Measurements from ENCODE around the gene GPR15LG.

Gene GPR15LG

DNA sequence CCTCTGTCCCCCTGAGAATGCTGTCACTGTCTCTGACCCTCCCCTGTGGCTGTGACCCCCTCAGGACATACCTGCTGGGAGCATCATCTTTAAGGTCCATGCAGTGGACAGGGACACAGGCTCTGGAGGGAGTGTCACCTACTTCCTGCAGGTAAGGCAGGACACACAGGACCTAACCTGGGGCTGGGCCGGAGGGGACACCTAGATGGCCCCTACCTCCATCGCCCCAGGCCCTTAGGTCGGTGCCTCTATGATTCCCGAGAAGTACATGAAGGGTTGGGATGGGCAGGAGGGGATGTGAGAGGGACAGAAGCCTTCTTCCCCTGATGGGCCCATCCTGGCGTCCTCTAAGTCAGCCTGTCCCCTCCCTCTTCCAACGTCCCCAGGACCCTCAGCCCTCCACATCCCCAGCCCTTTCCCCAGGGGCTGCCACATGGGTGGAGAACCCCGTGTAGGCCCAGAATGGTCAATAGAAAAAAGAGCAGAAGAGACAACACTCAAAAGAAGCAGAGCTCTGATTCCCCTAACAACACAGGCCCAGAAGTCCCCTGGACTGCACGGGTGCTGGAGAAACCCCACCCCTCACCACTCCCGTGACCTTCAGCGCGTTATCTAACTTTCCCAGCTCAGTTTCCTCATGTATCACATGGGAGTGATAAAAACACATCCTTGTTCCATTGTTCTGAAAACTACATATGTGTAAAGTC is 27.1 kb downstream of the GPR15LG start:
- H2AFZ ChIP-seq (ENCODE audit: insufficient read depth, low read length, poor library complexity): no peak overlapping the region

DNA sequence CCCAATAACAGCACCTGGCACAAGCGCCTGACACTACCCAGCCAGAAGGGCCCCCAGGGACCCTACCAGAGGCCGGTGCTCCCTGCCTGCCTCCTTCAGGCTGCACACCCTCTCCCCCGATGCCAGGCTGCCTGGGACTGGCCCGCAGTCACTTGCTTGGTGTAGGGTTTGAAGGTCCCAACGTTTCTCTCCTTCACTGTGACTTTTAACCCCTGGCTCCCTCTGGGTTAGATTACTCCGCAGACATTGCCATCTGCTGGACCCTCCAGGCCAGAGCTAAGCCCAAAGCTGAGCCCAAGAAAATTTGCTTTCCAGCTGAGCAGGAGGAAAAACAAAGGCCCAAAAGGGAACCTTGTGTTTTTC is 27.6 kb downstream of the GPR15LG start:
- Histone ChIP-seq H4K91ac (ENCODE audit: low read depth, low read length) (no peak overlapping the region), H3K9ac (ENCODE audit: low read length) (no peak overlapping the region), H2BK12ac (ENCODE audit: low read length) (no peak overlapping the region), H3K23ac (ENCODE audit: low read length) (no peak overlapping the region), H3K36me3 (ENCODE audit: control insufficient read depth in 1 of 2, insufficient read depth in 2 of 2, low read length in 2 of 2) (no peaks in the 10 kb centered on the region), H2BK120ac (ENCODE audit: insufficient read depth, low read length, poor library complexity) (no peak overlapping the region), H2AFZ (ENCODE audit: insufficient read depth, low read length, poor library complexity) (no peak overlapping the region), H3K4me1 (ENCODE audit: control insufficient read depth in 1 of 2, insufficient read depth in 2 of 2, low read length in 2 of 2) (no peaks in the 10 kb centered on the region), H3K4me3 (ENCODE audit: low read depth, low read length) (no peak overlapping the region), H3K79me2 (ENCODE audit: control insufficient read depth, insufficient read depth, low read length, poor library complexity) (no peaks in the 10 kb centered on the region), H3K9me3 (ENCODE audit: insufficient read depth, low read depth, low read length) (no peaks in the 10 kb centered on the region), H3K18ac (ENCODE audit: low read length) (no peak overlapping the region), H4K8ac (ENCODE audit: low read depth, low read length) (no peak overlapping the region), H2BK5ac (ENCODE audit: low read depth, low read length, poor library complexity) (no peak overlapping the region), H3K4ac (ENCODE audit: low read depth, low read length) (no peak overlapping the region), H3K27me3 (ENCODE audit: insufficient read depth, low read length) (peaks cover 2% of the 10 kb centered on the region), H4K12ac (ENCODE audit: low read depth, low read length) (no peak overlapping the region), H3K14ac (ENCODE audit: low read length) (no peak overlapping the region), H2AK5ac (ENCODE audit: low read length) (no peak overlapping the region), H3K27ac (ENCODE audit: low read depth, low read length) (no peak overlapping the region), H3K79me1 (ENCODE audit: low read length) (no peaks in the 10 kb centered on the region), H3K4me2 (ENCODE audit: low read length) (no peak overlapping the region)
- no peak for DNase-seq
- no CpG with 5 or more reads among the region's 6 CpGs for WGBS (ENCODE audit: extremely low coverage, insufficient coverage, insufficient read length)

More for the DNA sequence above, 27.1 kb downstream of the GPR15LG start:
- H3K79me2 ChIP-seq (ENCODE audit: control insufficient read depth, insufficient read depth, low read length, poor library complexity): no peaks in the 10 kb centered on the region
- H3K79me1 ChIP-seq (ENCODE audit: low read length): no peaks in the 10 kb centered on the region
- WGBS (ENCODE audit: extremely low coverage, insufficient coverage, insufficient read length): no CpG with 5 or more reads among the region's 11 CpGs
- H3K4me3 ChIP-seq (ENCODE audit: low read depth, low read length): no peak overlapping the region
- DNase-seq: no peak
- no peak overlapping the region for H3K23ac ChIP-seq (ENCODE audit: low read length)
- H3K36me3 ChIP-seq (ENCODE audit: control insufficient read depth in 1 of 2, insufficient read depth in 2 of 2, low read length in 2 of 2): no peaks in the 10 kb centered on the region
- no peak overlapping the region for H2BK12ac ChIP-seq (ENCODE audit: low read length)
- no peak overlapping the region for H3K18ac ChIP-seq (ENCODE audit: low read length)
- H2AK5ac ChIP-seq (ENCODE audit: low read length): no peak overlapping the region
- H4K91ac ChIP-seq (ENCODE audit: low read depth, low read length): no peak overlapping the region
- H2BK120ac ChIP-seq (ENCODE audit: insufficient read depth, low read length, poor library complexity): no peak overlapping the region
- H4K8ac ChIP-seq (ENCODE audit: low read depth, low read length): no peak overlapping the region
- no peak overlapping the region for H3K4ac ChIP-seq (ENCODE audit: low read depth, low read length)
- no peak overlapping the region for H3K14ac ChIP-seq (ENCODE audit: low read length)
- no peak overlapping the region for H4K12ac ChIP-seq (ENCODE audit: low read depth, low read length)
- H3K27me3 ChIP-seq (ENCODE audit: insufficient read depth, low read length): peaks cover 7% of the 10 kb centered on the region
- H3K4me1 ChIP-seq (ENCODE audit: control insufficient read depth in 1 of 2, insufficient read depth in 2 of 2, low read length in 2 of 2): no peaks in the 10 kb centered on the region
- no peaks in the 10 kb centered on the region for H3K9me3 ChIP-seq (ENCODE audit: insufficient read depth, low read depth, low read length)
- H3K27ac ChIP-seq (ENCODE audit: low read depth, low read length): no peak overlapping the region
- H3K4me2 ChIP-seq (ENCODE audit: low read length): no peak overlapping the region
- no peak overlapping the region for H2BK5ac ChIP-seq (ENCODE audit: low read depth, low read length, poor library complexity)
- no peak overlapping the region for H3K9ac ChIP-seq (ENCODE audit: low read length)

DNA sequence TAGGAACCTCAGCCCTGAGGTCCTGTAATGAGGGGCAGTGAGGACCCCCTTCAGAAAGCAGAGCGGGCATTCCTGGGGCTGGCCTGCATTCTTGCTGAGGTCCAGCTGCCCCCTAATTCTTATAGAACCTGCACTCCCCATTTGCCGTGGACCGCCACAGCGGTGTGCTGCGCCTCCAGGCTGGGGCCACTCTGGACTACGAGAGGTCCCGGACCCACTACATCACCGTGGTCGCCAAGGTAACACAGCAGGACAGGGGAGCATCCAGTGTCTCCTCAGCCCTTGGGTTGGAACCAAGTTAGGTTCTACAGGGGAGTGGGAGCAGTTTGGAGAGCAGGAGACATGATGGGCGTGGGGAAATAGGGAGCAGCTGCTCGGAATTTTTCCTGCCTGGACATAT is 28.1 kb downstream of the GPR15LG start:
- Histone ChIP-seq H2BK12ac (ENCODE audit: low read length) (no peak overlapping the region), H3K4me3 (ENCODE audit: low read depth, low read length) (no peak overlapping the region), H2BK5ac (ENCODE audit: low read depth, low read length, poor library complexity) (no peak overlapping the region), H3K4me1 (ENCODE audit: control insufficient read depth in 1 of 2, insufficient read depth in 2 of 2, low read length in 2 of 2) (no peaks in the 10 kb centered on the region), H2BK120ac (ENCODE audit: insufficient read depth, low read length, poor library complexity) (no peak overlapping the region), H4K12ac (ENCODE audit: low read depth, low read length) (no peak overlapping the region), H4K8ac (ENCODE audit: low read depth, low read length) (no peak overlapping the region), H2AK5ac (ENCODE audit: low read length) (no peak overlapping the region), H2AFZ (ENCODE audit: insufficient read depth, low read length, poor library complexity) (no peak overlapping the region), H3K14ac (ENCODE audit: low read length) (no peak overlapping the region), H3K4me2 (ENCODE audit: low read length) (no peak overlapping the region), H3K9me3 (ENCODE audit: insufficient read depth, low read depth, low read length) (no peaks in the 10 kb centered on the region), H3K27me3 (ENCODE audit: insufficient read depth, low read length) (no peaks in the 10 kb centered on the region), H3K23ac (ENCODE audit: low read length) (no peak overlapping the region), H3K79me2 (ENCODE audit: control insufficient read depth, insufficient read depth, low read length, poor library complexity) (no peaks in the 10 kb centered on the region), H4K91ac (ENCODE audit: low read depth, low read length) (no peak overlapping the region), H3K79me1 (ENCODE audit: low read length) (no peaks in the 10 kb centered on the region), H3K18ac (ENCODE audit: low read length) (no peak overlapping the region), H3K9ac (ENCODE audit: low read length) (no peak overlapping the region), H3K36me3 (ENCODE audit: control insufficient read depth in 1 of 2, insufficient read depth in 2 of 2, low read length in 2 of 2) (no peaks in the 10 kb centered on the region), H3K4ac (ENCODE audit: low read depth, low read length) (no peak overlapping the region), H3K27ac (ENCODE audit: low read depth, low read length) (no peak overlapping the region)
- WGBS (ENCODE audit: extremely low coverage, insufficient coverage, insufficient read length): no CpG with 5 or more reads among the region's 11 CpGs
- DNase-seq: no peak

DNA sequence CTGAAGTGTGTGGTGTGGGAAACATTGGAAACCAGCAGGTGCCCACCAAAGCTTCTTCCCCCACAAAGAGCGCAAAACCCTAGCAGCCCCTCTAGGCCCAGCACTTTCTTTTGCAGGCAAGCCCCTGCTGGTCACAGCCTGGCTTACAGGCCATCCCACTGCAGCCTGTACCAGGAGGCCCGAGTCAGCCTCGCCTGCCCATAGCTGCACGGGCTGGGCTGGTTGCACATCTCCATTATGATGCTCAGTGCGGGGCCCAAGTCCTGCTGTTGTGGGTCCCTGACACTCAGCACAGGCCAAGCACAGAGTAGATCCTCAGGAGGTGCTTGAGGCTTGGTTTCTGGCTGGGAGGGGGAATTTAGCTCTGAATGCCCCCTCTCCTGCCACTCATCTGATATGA is 28.7 kb downstream of the GPR15LG start:
- no peak overlapping the region for H2AFZ ChIP-seq (ENCODE audit: insufficient read depth, low read length, poor library complexity)
- no peak overlapping the region for H3K4me2 ChIP-seq (ENCODE audit: low read length)
- H3K79me1 ChIP-seq (ENCODE audit: low read length): no peaks in the 10 kb centered on the region
- no peaks in the 10 kb centered on the region for H3K36me3 ChIP-seq (ENCODE audit: control insufficient read depth in 1 of 2, insufficient read depth in 2 of 2, low read length in 2 of 2)
- H3K79me2 ChIP-seq (ENCODE audit: control insufficient read depth, insufficient read depth, low read length, poor library complexity): no peaks in the 10 kb centered on the region
- no peak overlapping the region for H3K4me3 ChIP-seq (ENCODE audit: low read depth, low read length)
- H4K12ac ChIP-seq (ENCODE audit: low read depth, low read length): no peak overlapping the region
- H3K18ac ChIP-seq (ENCODE audit: low read length): no peak overlapping the region
- no peaks in the 10 kb centered on the region for H3K4me1 ChIP-seq (ENCODE audit: control insufficient read depth in 1 of 2, insufficient read depth in 2 of 2, low read length in 2 of 2)
- H2BK120ac ChIP-seq (ENCODE audit: insufficient read depth, low read length, poor library complexity): no peak overlapping the region
- no peak overlapping the region for H4K91ac ChIP-seq (ENCODE audit: low read depth, low read length)
- no peak for DNase-seq
- no peak overlapping the region for H3K9ac ChIP-seq (ENCODE audit: low read length)
- H3K23ac ChIP-seq (ENCODE audit: low read length): no peak overlapping the region
- no peaks in the 10 kb centered on the region for H3K27me3 ChIP-seq (ENCODE audit: insufficient read depth, low read length)
- no peak overlapping the region for H3K4ac ChIP-seq (ENCODE audit: low read depth, low read length)
- no peak overlapping the region for H3K14ac ChIP-seq (ENCODE audit: low read length)
- no CpG with 5 or more reads among the region's 5 CpGs for WGBS (ENCODE audit: extremely low coverage, insufficient coverage, insufficient read length)
- no peak overlapping the region for H3K27ac ChIP-seq (ENCODE audit: low read depth, low read length)
- no peaks in the 10 kb centered on the region for H3K9me3 ChIP-seq (ENCODE audit: insufficient read depth, low read depth, low read length)
- H2AK5ac ChIP-seq (ENCODE audit: low read length): no peak overlapping the region
- no peak overlapping the region for H2BK5ac ChIP-seq (ENCODE audit: low read depth, low read length, poor library complexity)
- no peak overlapping the region for H2BK12ac ChIP-seq (ENCODE audit: low read length)
- H4K8ac ChIP-seq (ENCODE audit: low read depth, low read length): no peak overlapping the region
